SK-N-SH treated with all-trans-retinoic acid at 6 μM for 48 hours (cell line): ENCODE data around the gene PCDHGA12.

Experiments used
- CSRNP3 ChIP-seq: fragments of 250-450 bp; sonication (Bioruptor Pico); IDR thresholded peaks from 2 replicates; pipeline ENCODE4 v1.5.1; 2021; ENCODE audit warnings: mild to moderate bottlenecking, moderate library complexity
- ISL1 ChIP-seq: fragments of 250-450 bp; sonication (Bioruptor Pico); IDR thresholded peaks from 2 replicates; pipeline ENCODE4 v2.1.2; 2022; ENCODE audit warnings: mild to moderate bottlenecking, moderate library complexity
- PPARA ChIP-seq: fragments of 250-450 bp; sonication (Bioruptor Pico); IDR thresholded peaks from 2 replicates; pipeline ENCODE4 v1.5.0; 2020; ENCODE audit warnings: mild to moderate bottlenecking, borderline replicate concordance
- SNAI2 ChIP-seq: fragments of 250-450 bp; sonication (Bioruptor Pico); IDR thresholded peaks from 2 replicates; pipeline ENCODE4 v1.5.0; 2020; ENCODE audit warnings: mild to moderate bottlenecking, moderate library complexity
- TCF4 ChIP-seq: fragments of 250-450 bp; sonication (Bioruptor Pico); IDR thresholded peaks from 2 replicates; pipeline ENCODE4 v1.8.0; 2021; ENCODE audit warnings: mild to moderate bottlenecking, moderate library complexity, borderline replicate concordance
- ZNF70 ChIP-seq: fragments of 450-650 bp; formaldehyde crosslinking; IDR thresholded peaks from 2 replicates; pipeline ENCODE4 v1.5.0; 2020; ENCODE audit warnings: mild to moderate bottlenecking, moderate library complexity
- TF ChIP-seq, protein P1 (sequence below): fragments of 250-450 bp; sonication (Bioruptor Pico); IDR thresholded peaks from 2 replicates; pipeline ENCODE4 v1.8.0; 2020; ENCODE audit warnings: mild to moderate bottlenecking, moderate library complexity, borderline replicate concordance

GRCh38 chr5:141440341-141440740, 10.0 kb downstream of the PCDHGA12 start:
- no peak for TF ChIP-seq ISL1 (CRISPR knock-in tag)
- TF ChIP-seq SNAI2 (CRISPR knock-in tag): no peak
- no peak for TF ChIP-seq CSRNP3 (CRISPR knock-in tag)
- no peak for TF ChIP-seq PPARA (CRISPR knock-in tag)
- TF ChIP-seq TCF4 (CRISPR knock-in tag): no peak
- no peak for TF ChIP-seq ZNF70 (CRISPR knock-in tag)
- TF ChIP-seq, protein P1, sequence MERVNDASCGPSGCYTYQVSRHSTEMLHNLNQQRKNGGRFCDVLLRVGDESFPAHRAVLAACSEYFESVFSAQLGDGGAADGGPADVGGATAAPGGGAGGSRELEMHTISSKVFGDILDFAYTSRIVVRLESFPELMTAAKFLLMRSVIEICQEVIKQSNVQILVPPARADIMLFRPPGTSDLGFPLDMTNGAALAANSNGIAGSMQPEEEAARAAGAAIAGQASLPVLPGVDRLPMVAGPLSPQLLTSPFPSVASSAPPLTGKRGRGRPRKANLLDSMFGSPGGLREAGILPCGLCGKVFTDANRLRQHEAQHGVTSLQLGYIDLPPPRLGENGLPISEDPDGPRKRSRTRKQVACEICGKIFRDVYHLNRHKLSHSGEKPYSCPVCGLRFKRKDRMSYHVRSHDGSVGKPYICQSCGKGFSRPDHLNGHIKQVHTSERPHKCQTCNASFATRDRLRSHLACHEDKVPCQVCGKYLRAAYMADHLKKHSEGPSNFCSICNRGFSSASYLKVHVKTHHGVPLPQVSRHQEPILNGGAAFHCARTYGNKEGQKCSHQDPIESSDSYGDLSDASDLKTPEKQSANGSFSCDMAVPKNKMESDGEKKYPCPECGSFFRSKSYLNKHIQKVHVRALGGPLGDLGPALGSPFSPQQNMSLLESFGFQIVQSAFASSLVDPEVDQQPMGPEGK (CRISPR knock-in tag): no peak
